ENCODE data around the gene UROC1.

The UROC1 gene

DNA sequence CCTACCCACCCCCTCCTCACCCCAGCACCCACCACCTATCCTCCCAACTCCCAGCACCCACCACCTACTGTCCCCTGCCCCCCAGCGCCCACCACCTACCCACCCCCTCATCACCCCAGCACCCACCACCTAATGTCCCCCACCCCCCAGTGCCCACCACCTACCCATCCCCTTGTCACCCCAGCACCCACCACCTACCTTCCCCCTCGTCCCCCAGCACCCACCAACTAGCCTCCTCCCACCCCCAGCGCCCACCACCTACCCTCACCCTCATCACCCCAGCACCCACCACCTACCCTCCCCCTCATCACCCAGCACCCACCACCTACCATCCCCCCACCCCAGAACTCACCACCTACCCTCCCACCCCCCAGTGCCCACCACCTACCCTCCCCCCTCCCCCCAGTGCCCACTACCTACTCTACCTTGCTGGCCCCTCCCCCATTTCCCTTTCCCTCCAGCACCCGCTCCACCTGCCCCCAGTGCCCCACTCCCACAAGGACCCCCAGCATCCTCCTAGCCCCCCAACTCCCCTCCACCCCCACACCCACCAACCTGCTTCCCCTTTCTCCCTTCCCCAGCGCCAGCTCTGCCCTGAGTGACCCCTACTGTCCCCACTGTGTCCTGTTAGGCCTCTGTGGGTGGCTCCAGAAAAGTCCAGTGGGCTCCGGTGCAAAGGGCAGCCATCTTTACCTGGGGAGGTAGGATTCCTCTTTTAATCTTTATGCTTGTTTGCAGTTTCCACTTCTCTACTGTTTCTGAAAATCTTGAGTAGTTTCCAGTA lies 1.2 kb downstream of the UROC1 start:
- no peak for DNase-seq

DNA sequence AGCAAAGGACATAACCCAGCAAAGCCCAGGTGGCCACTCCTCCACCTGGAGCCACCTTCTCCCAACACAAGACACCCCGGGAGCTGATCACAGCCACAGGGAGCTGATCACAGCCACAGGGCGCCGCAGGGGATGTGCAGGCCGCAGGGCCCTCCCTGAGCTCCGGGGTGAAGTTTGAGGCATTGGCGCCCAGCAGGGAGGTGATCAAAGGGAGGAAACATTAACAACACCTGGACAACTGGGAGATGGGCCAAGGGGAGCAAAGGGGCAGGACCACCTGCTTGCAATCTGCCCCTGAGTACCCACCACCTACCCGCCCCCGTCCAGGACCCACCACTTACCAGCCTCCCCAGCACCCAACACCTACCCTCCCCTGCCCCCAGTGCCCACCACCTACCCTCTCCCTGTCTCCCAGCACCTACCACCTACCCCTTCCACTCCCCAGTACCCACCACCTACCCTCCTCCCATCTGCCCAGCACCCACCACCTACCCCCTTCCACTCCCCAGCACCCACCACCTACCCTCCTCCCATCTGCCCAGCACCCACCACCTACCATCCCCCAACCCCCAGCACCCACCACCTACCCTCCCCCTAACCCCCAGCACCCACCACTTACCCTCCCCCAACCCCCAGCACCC lies 2.4 kb downstream of the UROC1 start:
- DNase-seq, result no peak

DNA sequence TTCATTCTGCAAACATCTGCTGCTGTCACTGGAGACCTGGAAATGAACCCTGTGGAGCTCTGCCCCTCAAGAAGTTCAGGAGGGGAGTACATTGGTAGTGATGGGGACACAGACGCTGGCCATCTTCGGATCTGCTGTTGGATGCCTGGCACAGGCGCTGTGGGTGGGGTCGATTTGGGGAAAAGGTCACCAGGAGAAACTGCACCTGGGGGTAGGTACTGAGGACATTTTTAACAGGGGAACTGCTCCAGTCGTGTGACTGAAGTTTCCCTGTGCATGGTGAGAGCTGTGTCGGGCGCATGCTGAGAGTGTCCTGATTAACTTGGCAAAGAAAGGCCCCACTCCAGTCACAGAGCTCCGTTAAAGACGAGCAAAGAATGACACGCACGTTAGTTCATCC lies 3.4 kb downstream of the UROC1 start:
- DNase-seq, result no peak

DNA sequence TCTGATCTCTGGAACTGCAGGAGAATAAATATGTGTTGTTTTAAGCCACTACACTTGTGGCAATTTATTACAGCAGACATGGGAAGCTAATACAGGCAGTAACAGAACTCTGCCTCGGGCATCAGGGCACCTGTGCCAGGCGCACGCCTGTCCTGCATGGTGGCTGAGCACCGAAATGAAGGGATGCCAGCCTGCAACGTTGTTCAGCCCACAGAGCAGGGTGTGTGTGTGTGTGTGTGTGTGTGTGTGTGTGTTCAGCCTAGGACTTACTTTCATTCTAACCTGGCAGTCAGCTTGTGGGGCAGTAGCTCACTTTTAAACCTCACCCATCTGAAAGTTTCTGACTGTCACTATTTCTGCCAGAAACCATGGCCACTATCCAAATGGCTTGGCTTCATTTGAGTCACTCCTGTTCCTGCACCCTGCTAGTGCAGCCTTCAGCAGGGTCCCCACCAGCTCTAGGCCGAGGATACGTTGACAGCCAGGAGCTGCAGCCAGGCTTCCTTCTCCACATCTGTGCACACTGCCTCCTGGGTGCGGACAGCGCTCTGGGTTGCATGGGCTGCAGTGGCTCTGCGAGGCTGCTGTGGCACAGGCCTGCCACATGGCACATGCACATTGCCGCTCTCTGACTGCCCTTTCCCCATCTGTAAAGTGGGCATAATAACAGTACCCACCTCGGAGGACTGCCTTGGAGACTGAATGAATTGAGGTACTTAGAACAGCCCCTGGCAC lies 4.5 kb downstream of the UROC1 start:
- DNase-seq, result no peak

DNA sequence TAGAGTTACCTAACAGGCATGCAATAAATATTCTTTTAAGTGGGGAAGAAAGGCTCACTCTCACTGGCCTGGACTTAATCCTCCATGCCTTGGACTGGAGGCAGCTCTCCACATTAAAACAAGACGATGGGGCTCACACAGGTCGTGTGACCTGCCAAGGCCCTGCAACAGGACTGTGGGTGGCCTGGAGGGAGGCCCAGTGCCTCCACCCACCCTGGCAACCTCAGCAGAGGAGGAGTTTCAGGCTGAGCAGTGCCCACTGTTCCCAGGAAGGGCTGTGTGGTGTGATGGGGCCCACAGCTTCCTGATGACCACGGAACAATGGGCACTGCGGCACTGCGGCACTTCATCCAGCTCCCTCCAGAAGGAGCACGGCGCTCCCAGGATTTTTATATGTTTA lies 5.5 kb downstream of the UROC1 start:
- no peak for DNase-seq

DNA sequence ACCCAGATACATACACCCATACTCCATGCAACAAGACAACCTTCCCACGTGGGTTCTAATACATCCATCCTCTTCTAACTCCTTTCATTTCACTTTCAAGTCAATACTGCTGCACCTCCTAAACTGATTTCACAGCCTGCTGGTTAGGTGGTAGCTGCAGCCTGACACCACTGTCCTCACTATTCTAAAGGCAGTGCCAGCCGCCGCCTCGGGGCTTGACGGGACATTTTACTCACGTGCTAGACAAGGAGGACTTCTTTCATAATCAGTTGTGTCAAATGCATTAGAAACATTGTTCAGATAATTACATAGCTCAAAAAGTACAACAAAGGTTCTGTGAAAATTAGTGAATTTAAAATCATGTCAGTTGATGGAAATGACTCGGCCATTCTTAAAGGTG lies 6.3 kb downstream of the UROC1 start:
- no peak for DNase-seq

DNA sequence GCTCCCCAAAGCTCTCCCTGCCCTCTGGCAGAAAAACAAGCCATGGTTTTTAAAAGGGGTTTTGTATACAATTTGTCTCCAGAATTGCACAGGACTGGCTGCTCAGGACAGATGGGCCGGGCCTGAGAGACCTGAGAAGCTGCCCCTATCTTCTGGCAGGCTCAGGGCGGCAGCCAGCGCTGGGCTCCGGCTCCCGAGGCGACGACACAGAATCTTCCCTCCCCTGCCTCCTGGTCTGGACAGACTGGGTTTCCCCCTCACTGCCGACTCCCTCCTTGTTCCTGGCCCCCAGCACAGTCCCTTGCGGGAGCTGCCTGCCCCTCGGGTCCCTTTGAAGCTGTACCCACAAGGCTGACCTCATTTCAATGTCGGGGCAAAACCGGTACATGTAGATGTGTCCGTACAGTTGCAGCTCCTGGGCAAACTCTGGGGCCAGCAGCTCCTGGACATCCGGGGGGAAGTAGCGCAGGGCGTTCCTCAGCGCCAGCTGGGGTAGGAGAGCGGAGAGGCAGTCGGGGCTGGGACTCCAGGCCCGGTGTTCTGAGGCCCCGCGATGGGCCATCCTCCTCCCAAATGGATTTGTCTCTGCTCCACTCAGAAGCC lies 7.2 kb downstream of the UROC1 start:
- no peak for DNase-seq

DNA sequence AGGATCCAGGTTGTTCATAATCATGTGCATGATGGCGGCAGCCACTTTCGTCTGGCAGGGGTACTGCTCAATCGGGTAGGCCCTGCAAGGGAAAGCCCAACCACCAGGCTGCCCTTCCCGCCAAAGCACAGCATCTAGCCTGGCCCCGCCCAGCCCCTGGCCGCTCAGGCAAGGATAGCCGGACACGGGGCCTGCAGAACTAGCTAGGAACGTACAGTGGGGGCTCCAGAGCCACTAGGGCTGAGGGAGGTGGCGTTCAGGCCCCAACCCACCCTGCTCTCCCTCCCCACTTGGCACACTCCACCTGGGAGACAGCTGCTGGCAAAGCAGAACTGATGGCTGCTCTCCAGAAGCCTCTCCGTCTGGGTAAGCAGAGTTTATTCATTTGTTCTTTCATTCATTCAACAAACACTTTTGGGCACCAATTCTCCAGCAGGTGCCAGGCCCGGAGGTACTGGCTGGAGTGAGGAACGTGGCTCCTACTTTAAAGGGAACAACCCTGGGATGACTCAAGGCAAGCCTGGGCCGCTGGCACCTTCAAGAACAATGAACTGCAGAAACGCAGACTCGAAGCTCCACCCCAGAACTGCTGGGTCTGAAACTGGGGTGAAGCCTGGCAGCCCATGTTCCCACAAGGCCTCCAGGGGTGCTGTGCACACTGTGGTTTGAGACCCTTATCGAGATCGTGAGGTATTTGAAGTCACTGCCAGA lies 7.8 kb downstream of the UROC1 start:
- DNase-seq, result no peak

DNA sequence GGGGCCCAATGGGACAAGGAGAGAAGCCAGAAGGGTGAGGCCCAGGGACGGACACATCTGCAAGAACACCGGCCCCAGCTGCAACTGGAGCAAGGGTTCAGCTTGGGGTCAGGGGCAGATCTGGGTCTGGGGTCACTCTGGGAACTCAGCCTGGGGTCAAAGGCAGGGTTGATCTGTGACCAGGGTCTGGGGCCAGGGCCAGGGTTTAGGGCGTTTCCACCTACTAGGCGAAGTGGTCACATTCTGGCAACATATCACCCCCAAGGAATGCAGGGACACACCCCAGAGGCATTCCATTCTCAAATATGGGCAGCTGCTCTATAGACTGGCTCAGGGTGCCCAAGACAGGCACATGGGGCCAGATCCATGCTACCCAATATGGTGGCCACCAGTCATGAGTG lies 9.0 kb downstream of the UROC1 start:
- no peak for DNase-seq

DNA sequence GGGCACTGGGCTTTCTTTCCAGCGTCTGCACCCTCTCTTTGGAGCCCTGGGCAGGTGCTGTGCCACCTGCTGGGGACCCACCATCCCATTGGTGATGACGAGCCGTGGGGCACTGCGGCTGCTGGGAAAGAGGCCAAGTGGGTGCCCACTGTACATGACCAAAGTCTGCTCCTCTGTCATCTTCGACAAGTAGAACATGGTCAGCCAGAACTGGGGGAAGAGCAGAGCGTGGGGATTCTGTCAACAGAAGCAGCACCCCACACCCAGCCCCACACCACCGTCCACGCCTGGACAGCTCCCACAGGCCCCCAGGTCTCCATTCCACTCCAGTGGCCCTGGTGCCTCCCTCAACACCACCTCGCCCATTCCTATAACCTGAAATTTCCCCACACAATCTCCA lies 9.7 kb downstream of the UROC1 start:
- no peak for DNase-seq

DNA sequence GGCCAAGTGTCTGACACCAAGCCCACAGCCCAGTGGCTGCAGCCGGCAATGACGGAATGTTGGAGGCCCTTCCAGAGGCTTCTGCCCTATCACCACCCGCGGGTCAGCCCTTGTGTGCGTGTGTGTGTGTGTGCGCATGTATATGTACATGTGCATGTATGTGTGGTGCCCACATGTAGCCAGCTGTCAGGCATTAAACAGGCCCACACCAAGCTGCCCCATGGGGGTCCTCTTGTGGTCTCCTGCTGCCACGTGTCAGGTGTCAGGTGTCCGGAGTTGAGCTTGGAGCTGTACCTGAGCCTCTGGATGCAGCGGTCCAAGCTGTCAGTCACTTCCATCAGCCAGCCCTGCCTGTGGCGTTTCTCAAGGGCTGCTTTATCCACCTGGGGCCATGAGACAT lies 13.9 kb downstream of the UROC1 start:
- no peak for DNase-seq

DNA sequence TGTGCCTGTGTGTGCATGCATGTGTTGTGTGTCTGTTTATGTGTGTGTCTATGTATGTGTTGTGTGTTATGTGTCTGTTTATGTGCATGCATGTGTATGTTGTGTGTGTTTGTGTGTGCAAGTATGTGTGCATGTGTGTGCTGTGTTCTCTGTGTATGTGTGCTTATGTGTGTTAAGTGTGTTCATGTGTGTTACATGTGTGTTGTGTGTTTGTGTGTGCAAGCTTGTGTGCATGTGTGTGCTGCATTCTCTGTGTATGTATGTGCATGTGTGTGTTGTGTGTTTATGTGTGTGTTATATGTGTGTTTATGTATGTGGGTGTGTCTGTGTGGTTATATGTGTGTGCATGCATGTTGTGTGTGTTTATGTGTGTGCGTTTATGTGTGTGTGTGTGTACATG lies 14.9 kb downstream of the UROC1 start:
- no peak for DNase-seq

DNA sequence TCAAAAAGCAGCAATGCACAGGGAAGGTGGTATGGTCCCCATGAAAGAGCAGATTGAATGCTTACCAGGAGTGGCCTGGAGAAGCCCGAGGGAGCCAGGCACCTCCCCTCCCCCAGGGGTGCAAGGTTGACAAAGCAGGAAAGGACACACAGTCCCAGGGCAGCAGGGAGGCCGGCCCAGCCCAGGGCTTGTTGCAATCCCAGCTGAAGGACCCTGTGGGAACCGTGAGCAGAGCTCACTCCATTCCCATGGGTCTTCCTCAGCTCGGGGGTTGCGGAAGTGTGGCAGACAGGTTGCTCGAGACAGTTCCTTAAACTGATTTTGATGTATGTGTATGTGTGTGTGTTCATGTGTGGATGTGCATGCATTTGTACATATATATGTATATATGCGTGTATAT lies 15.8 kb downstream of the UROC1 start:
- DNase-seq, result no peak

DNA sequence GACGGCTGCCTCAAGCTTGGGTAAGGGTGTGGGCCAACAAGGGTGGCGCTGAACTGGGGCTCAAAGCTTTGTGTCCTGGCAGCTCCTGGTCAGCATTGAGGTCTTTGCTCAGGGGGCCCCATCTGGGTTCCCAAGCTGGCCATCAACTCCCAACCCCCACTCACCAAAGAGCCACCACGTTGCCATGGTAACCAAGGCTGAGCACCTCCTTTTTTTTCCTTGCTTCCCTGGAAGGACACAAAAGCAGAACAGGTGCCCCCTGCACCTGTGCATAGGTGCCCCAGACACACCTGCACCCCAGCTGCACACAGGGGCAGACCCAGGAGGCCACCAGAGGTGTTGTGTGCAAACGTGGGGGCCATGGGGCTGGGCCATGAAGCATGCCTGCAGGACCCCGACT lies 16.5 kb downstream of the UROC1 start:
- DNase-seq, result no peak

DNA sequence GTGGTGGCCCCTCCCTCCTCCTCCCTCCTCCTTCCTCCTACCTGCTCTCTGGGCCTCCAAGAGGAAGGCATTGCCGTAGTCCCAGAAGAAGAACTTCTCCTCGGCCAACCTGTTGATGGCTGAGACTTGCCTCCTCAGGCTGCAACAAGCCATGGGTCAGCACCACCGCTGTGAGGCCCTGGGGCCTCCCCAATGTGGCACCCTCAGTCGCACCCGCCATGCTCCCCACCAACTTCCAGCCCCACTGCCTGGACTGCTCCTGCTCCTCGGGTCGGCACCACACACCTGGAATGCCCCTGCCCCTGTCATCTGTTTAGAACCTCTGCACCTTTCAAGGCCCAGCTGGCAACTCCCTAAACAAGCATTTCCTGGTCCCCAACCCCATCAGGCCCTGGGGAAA lies 17.6 kb downstream of the UROC1 start:
- no peak for DNase-seq

DNA sequence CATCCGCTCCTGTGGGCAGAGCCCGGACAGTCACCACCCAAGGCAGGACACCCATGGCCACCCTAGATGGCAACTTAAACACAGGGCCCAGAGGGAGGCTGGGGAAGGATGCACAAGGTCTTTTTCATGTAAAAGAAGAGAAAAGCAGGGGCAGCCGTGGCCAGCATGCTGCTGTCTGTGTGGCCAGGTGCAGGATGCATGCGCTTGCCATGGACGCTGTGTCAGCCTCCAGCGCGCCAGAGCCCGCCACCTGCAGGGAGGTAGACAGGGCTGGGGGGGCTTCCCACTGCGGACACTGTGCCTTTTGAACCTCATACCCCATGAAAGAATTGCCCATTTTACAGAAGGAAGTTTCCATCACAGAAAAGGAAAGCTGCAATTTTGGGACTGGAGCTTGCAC lies 18.2 kb downstream of the UROC1 start:
- DNase-seq, result no peak

DNA sequence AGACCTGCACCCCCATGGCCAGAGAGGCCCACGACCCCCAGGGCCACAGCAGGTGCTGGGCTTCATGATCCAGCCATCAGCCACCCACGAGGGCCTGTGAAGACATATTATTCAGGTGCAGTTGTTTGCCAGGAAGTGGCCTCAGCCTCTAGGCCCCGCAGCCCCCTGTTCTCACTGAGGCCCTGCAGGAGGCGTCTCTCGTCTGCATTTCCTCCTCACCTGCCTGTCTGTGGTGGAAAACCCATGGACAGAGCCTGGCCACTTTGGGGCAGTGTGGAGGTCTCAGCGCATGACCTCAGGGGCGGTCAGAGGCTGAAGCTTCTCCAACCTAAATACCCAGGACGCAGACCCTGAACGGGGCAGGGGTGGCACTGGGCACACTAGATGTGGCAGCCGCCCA lies 18.6 kb downstream of the UROC1 start:
- no peak for DNase-seq

DNA sequence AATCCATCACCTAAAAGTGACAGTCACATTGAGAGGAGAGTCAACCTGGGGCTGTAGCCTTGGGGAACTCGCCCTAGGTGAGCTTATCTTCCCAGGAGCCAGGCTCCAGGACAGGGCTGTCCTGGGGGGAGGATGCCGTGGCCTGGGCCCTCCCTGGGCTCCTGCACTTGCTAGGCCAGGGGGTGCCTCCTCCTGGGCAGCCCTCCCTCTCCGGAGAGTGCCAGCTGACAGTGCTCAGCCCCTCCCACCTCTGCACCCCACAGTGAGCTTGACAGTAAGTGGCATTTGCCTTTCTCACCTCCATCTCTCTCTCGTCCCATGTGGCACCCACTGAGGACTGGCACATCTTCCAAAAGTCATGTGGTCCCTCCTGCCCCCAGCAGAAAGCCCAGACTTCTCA lies 19.1 kb downstream of the UROC1 start:
- DNase-seq, result no peak

DNA sequence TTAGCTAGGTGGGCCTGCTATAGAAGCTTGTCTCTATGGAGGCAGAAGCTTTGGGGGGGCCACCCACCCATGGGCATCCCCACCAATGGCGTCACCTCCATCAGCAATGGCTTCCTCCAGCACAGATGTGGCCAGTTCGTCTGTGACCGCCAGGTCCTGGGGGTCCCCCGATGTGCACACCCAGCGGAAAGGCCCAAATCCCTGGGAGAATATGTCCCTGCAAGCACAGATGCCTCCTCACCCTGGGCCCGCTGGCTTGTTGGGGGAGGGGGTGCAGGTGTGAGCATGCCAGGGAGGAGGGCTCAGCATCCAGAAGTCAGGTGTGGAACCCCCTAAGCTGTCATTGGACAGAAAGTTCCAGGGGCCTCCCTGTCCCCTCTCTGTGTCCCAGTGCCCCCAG lies 19.6 kb downstream of the UROC1 start:
- no peak for DNase-seq

DNA sequence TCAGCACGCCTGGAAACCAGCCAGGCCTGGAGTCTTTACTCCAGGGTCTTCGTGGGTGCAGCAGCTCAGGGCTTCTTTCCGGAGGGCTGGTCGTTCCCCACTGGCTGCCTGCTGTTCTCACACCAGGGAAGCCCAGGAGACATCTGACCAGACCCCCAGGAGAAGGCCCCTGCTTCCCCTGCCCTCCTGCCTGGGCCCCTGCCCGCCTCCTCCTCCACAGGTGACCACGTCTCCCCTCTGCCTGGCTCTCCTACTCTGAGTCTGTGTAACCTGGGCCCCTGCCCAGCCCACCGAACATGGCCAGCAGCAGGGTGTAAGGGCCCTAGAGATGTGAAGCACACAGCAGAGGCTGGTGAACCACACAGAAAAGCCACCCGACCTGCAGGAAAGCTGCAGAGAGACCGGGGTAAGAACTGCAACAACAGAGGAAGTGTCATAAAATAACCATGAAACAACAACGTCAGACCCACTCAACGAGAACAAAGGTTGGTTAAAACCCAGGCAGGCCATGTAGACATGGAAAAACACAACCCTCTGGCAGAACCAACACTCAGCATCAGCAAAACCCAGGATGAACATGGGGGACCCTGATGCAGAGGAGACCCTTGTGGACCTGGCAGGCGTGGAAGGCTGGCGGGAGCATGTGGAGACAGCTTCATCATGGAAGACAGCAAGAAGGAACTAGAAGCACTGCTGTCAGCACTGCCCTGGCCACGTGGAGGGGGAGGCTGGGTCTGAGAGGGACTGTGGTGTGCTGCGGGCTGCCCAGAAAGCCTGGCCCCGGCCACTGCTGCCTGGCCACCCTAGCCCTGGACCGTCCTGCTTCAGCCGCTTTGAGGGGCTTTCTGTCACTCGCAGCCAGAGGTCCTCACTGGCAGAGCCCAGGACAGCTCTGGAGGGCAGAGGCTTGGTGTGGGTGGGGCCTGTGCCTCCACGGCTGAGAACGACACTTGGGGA lies 20.4 kb downstream of the UROC1 start:
- no peak for DNase-seq

DNA sequence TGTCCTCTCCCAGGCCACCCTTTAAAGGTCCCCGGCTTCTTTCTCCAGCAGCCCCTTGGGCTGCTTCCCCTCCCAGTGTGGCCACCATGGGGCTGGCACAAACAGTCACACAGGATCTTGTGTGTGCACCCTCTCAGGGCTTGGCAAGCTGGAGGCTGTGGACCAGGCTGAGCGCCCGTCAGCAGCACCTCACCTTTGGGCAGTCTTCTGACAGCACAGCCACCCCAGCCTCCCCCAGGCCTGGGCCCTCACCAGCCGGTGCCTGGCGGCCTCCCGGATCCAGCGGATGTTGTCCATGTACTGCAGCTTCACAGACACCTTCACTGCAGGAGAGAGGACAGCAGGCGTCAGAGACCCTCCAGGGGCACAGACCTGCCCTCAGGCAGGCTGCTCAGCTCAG lies 21.8 kb downstream of the UROC1 start:
- DNase-seq, result no peak

DNA sequence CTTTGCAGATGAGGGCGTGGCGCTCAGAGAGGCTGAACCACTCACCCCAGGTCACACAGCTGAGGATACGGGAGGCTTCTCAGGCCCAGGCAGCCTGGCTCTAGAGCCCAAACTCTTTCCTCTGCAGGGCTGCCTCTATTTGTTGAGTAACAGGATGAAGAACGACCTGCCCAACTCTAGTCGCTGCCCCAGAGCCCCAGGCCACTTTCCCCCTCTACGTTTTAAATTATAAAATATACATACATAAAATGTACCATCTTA lies 22.7 kb downstream of the UROC1 start:
- no peak for DNase-seq

All from femur (tissue), 1 donor.